Fibroblast of skin of right quadriceps (primary cell): ENCODE results near the gene ZNF619.

Source experiments
- DNase-seq: peaks from one replicate; pipeline ENCODE4 v3.0.0-alpha.2; 2013

ZNF619 gene

GRCh38 chr3:40468018-40468417, 8.9 kb upstream of the ZNF619 start:
- DNase-seq, result no peak

DNA sequence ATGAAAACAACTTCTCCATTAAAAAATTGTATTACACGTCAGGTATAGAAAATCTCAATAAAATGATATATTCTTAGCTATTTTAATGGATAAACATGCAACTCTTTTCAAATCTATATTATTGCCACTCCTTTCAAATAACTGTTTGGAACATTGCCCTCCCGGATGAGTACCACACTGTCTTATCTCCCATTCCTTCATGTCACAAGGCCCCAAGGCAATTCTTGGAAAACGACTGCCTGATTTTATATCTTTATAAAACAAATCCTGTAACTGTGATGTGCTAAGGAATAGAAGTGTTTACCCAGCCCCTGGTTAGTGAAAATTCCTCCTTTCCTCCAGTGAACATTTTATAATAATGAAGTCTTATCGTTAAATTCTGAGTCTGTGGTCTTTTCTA, 6.2 kb upstream of the ZNF619 start:
- no peak for DNase-seq

DNA sequence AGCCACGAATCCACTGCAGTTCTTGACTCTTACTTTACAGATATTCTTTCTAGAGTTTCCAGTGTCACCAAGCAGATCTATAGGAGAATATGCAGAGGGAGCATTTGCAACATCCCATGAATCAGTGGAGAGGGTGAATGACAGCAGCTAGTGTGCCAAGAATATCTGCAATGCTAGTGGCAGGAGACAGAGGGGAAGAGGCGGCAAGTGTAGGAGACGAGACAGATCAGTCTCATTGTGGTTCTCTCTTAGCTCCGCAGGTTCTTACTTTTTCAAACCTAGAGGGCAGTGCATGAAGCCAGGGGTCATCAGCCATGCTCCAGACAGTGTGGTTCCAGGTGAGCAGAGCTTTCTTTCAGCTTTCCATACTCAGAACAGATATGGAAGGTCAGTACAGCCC, 744 bp downstream of the ZNF619 start:
- no peak for DNase-seq

DNA sequence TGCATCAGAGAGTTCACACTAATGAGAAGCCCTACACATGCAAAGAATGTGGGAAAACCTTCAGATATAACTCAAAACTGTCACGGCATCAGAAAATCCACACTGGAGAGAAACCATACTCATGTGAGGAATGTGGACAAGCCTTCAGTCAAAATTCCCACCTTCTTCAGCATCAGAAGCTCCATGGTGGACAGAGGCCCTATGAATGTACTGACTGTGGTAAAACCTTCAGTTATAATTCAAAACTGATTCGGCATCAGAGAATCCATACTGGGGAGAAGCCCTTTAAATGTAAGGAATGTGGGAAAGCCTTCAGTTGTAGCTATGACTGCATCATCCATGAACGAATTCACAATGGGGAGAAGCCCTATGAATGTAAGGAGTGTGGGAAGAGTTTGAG, 10.2 kb downstream of the ZNF619 start:
- DNase-seq, result no peak

GRCh38 chr3:40490916-40491315, 14.0 kb downstream of the ZNF619 start:
- no peak for DNase-seq

DNA sequence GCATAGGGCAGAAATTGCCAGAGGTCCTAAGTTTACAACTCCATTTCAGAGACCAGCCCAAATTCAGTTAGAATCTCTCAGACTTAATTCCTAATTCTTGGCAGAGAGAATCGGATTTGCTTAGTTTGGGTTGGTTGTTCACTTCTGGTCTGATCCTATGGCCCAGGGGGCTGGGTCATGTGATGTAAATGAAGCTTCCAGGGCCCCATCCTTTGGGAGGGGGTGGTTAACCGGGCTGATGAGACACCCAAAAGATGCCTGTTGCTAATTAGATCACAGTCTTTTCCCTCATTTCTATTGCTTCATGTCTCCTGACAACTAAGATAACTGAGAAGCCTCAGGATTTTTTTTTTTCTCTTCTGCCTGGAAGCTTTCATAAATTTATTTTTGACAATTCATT, 17.8 kb downstream of the ZNF619 start:
- DNase-seq, result peak; percentile 18

GRCh38 chr3:40497288-40497687, 20.4 kb downstream of the ZNF619 start:
- DNase-seq, result no peak

DNA sequence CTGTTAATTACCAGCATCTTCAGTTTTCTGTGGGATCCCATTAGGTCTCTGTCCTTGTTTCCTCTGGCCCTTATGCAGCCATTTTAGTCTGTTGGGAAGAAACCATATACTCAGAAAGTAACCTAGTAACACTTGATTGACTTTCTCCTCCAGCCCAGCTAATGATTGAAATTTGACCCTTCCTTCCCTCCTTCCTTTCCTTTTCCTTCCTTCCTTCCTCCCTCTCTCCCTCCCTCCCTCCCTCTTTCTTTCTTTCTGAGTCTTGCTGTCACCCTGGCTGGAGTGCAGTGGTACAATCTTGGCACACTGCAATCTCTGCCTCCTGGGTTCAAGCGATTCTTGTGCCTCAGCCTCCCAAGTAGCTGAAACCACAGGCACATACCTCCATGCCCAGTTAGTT, 23.0 kb downstream of the ZNF619 start:
- DNase-seq, result no peak

DNA sequence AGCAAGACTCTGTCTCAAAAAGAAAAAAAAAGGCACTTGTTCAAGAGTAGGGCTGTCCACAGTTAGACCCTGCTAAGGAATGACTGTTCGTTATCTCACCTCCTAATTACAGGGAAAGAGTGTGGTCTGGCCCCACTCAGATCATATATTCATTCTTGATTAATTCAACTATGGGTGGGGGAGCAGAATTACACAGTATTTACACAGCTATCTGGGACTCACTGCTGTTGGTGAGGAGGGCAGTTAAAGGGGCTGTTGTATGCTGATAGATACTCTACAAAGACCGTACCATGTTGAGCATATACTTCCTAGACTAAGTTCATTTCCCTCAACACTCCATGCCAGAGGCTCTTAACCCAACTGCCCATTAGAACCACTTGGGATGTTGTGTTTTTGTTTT, 25.1 kb downstream of the ZNF619 start:
- DNase-seq, result no peak

GRCh38 chr3:40504636-40505430, 27.9 kb downstream of the ZNF619 start:
- peak; percentile 97 for DNase-seq

DNA sequence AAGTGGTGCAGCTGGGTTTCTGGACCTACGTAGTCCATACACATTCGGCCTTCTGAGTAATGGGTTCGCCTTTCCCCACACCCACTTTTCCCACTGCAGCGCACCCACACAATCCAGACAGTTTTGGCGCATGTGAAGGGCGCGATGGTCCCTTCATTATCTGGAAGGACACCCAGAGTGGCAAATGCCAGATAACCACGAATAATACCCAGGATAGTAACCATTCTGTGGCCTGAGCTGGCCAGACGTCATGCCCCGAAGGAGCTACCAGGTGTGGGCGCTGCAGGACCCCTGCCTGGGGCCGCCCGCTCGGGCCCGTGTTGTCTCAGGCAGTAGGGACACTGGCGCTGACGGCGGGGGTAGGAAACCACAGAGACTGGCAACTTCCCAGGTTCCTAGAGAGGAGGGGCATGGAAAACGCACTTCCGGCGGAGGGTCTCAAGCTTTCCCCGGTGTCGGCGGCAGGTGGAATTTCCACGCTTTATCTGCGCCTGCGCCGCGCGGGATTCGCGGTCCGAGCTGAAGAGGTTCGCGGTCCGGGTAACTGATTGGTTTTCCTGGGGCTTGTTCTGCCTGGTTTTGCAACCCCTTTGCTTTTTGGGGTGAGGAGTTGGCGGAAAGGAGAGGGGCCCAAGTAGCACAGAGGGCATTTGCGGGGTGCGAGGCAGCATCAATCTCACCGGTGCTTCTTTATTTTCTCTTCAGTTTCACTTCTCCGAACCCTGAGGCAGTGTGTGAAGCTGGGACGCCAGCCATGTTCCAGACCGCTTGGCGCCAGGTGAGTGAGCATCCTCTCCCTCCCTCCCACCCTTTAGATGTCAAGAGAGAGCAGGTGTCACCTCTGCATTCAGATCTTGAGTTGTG, 28.9 kb downstream of the ZNF619 start, which contains the start of gene ZNF620:
Gene ZNF620 (plus strand): TSS at position 441 of the 864 bp plus-strand sequence. CDS start 314 bp downstream, at position 755.
- peak; percentile 48 for DNase-seq

DNA sequence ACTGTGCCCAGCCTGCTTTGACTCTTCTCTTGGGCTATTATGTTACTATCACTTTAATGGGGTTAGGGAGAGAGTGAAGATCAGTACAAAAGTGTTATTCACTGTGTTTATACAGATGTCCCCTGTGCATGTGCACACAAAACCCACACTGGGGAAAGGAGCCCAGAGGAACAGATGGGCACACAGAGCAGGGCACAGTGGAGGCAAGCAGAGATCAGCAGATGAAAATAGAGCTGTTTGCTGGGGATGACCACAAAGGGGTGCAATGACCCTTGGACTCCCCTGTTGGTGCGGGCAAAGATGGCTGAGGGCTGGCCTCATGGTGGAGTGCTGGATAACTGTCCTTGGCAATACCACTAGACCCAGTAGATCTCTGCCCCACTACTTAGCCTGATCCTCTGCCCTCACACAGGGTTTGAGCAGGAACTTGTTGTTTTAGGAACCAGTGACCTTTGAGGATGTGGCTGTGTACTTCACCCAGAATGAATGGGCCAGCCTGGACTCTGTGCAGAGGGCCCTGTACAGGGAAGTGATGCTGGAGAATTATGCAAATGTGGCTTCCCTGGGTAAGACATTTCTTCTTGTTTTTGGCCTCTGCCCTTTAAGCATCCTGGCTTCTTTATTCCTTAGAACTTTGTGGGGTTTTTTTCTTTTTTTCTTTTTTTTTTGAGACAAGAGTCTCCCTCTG, 34.3 kb downstream of the ZNF619 start:
- no peak for DNase-seq

DNA sequence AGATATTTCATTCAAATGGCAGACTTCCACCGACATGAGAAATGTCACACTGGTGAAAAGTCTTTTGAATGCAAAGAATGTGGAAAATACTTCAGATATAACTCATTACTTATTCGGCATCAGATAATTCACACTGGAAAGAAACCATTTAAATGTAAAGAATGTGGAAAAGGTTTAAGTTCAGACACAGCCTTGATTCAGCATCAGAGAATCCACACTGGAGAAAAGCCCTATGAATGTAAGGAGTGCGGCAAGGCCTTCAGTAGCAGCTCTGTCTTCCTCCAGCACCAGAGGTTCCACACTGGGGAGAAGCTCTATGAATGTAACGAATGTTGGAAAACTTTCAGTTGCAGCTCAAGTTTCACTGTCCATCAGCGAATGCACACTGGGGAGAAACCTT, 39.3 kb downstream of the ZNF619 start:
- DNase-seq, result peak; percentile 80

DNA sequence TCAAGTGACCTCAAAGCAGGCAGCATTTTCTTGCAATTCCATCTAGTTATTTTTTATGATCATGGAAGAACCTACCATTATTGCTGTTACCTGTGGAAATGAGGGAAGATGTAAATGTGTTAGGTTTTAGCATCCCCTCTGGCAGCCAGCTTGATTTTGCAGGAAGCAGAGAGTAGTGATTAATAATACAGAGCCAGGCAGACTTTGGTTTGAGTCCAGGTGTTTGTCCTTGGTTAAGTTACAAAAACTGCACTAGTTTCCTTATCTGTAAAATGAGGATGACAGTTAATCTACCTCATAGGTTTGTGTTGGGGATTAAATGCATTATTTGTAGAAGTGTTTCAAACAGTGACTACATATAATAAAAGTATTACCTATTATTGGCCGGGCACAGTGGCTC, 41.1 kb downstream of the ZNF619 start:
- no peak for DNase-seq

GRCh38 chr3:40518848-40519247, 41.9 kb downstream of the ZNF619 start:
- DNase-seq, result no peak

DNA sequence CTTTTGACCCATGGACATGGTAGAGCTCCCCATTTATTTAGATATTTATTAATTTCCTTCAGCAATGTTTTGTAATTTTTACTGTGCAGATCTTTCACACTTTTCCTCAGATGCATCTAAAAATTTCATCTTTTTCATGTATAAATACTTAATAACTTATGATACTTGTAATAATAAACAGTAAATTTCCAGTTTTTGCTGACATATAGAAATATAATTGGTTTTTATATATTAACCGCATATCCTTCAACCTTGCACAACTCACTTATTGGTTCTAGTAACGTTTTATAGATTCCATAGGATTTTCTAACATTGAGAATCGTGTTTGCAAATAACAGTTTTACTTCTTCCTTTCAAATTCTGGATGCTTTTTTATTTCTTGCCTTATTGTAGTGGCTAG, 44.3 kb downstream of the ZNF619 start:
- no peak for DNase-seq

DNA sequence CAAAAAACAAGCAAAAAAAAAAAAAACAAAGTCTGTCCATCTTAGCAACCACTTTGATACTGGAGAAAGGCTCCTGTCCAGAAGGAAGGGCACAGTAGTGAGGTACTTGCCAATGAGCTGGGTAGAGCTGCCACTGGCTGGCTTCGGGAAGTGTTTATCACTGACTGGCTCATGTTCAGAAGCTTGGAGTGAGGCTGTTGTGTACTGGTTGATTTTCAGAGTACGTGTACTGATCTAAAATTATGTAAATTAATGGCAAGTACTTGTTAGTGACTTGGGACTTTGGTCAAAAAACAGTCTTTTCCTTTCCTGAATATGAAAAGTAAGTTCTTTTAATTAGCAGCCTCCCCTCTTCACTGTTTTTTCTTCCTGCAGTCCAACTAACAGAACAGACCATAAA, 46.9 kb downstream of the ZNF619 start:
- no peak for DNase-seq

DNA sequence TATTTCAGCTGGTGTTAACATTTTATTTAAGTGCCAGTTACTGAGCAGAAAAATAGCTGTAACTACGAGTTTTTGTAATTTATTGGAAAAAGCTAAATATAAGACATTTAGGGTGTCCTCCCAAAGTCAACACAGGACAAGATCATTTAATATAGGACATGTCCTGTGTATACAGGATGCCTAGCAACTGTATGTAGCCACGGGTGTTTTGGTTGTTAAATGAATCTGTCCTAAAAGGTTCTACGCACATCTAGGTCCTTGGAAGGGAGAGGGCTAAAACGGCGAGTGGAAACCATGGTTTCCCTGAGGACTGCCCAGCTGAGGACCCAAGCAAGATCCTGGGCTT, 47.3 kb downstream of the ZNF619 start:
- DNase-seq, result no peak

- DNase-seq, result peak; percentile 82
Measured at GRCh38 chr3:40524568-40525285, 47.8 kb downstream of the ZNF619 start, which contains the start of gene ZNF621. ZNF621 (plus strand) TSS chr3:40524960; CDS start chr3:40525841, 881 bp downstream.

DNA sequence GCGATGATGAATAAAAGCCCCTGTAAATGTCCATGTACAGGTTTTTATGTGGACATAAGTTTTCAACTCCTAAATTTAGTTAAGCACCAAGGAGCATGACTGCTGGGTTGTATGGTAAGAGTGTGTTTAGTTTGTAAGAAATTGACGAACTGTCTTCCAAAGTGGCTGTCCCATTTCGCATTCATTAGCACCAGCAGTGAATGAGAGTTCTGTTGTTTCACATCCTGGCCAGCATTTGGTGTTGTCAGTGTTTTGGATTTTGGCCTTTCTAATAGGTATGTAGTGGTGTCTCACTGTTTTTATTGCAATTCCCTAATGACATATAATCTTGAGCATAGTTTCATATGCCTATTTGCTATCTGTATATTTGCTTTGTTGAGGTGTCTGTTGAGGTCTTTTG, 51.5 kb downstream of the ZNF619 start:
- DNase-seq, result no peak

DNA sequence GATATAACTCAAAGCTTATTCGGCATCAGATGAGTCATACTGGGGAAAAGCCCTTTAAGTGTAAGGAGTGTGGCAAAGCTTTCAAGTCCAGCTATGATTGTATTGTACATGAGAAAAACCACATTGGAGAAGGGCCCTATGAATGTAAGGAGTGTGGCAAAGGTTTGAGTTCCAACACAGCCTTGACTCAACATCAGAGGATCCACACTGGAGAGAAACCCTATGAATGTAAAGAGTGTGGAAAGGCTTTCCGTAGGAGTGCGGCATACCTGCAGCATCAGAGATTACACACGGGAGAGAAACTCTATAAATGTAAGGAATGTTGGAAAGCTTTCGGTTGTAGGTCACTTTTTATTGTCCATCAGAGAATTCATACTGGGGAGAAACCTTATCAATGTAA, 55.3 kb downstream of the ZNF619 start:
- no peak for DNase-seq

- DNase-seq, result no peak
Measured at GRCh38 chr3:40534283-40534682, 57.4 kb downstream of the ZNF619 start.
